SJCRH30 (cell line): ENCODE measurements around the gene CRYGN. TPM values are rescaled to one million over a fixed set of nuclear protein-coding genes. Genes with fewer than 3 reads are reported as not detected.

Source experiments
- DNase-seq, 2 experiments: peaks; one replicate each; pipeline ENCODE4 v3.0.0-alpha.2; 2015 to 2020
- H3K27ac ChIP-seq: fragments of 250-450 bp; sonication (Bioruptor Pico); 2 replicates; pipeline ENCODE4 v1.5.1; 2020; ENCODE audit warnings: mild to moderate bottlenecking, moderate library complexity
- H3K27me3 ChIP-seq: fragments of 250-450 bp; sonication (Bioruptor Pico); 2 replicates; pipeline ENCODE4 v1.5.1; 2020; ENCODE audit warnings: mild to moderate bottlenecking, moderate library complexity
- H3K36me3 ChIP-seq: fragments of 250-450 bp; sonication (Bioruptor Pico); 2 replicates; pipeline ENCODE4 v1.5.1; 2020; ENCODE audit warnings: mild to moderate bottlenecking, moderate library complexity
- H3K4me1 ChIP-seq: fragments of 250-450 bp; sonication (Bioruptor Pico); 2 replicates; pipeline ENCODE4 v1.5.1; 2020; ENCODE audit warnings: mild to moderate bottlenecking, moderate library complexity
- H3K4me3 ChIP-seq: fragments of 250-450 bp; sonication (Bioruptor Pico); 2 replicates; pipeline ENCODE4 v1.5.1; 2020; ENCODE audit warnings: mild to moderate bottlenecking, moderate library complexity
- H3K9me3 ChIP-seq: fragments of 250-450 bp; sonication (Bioruptor Pico); replicated peaks from 2 replicates; pipeline ENCODE4 v1.5.1; 2020; ENCODE audit warnings: mild to moderate bottlenecking, moderate library complexity
- total RNA-seq: library from RNA; depleted of rRNA; stranded (reverse); fragments of >200 nt; shearing (Covaris generic); gene quantifications from 2 replicates; pipeline ENCODE4 v1.2.3, GENCODE V29; 2014; rRNA removed

CRYGN gene, protein sequence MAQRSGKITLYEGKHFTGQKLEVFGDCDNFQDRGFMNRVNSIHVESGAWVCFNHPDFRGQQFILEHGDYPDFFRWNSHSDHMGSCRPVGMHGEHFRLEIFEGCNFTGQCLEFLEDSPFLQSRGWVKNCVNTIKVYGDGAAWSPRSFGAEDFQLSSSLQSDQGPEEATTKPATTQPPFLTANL
- not detected in 2 replicates for total RNA-seq

DNA sequence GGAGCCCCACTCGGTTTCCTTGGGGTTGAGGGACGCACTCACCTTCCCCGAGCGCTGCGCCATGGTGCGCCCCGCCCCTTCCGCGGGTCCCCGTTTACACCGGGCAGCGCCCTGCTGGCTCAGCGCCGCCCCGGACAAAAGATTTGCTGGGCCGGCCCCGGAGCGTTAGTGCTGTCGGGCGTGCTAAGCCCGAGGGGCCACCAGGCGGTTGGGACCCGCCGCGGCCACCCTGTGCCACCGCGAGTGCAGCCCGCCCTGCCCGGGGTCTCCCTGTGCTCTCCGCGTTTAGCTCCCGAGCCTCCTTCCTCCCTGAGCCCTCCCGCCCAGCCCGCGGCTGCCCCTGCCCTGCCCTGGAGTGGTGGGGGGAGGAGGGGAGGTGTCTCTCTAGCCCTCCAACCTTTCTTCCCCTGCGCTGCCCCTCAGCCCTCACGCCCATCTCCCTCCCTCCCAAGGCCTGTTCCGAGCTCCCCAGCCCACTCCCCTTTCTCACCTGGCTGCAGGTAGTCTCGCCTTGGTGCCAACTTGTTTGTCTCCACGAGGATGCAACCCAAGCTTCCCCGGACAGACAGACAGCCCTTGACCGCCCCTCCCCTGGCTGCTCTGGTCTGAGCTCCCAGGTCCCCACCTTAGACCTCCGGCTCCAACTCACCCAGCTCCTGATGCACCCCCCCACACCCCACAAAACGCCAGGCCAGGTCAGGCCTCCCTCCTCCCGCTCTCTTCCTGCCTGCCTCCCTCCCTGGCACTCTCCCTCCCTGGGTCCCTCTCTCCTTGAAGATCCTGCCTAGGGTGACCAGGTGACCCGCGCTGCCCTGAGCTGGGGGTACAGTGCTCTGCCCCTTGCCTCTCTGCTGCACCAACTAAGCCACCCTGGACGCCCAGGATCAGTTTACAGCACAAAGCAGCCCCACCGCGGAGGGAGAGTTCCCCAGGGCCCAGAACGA lies at the start of gene CRYGN:
TSS of gene CRYGN (minus strand) at position 287 of the 944 bp plus-strand sequence. CDS start at position 63, 224 bp downstream.
- no peak for DNase-seq
- H3K36me3 ChIP-seq, result no peaks in the 10 kb centered on the region
- H3K27me3 ChIP-seq, result peaks cover 10% of the 10 kb centered on the region
- H3K27ac ChIP-seq, result no peak within 1 kb of the TSS
- H3K4me1 ChIP-seq, result no peaks in the 10 kb centered on the region
- H3K4me3 ChIP-seq, result no peak within 1 kb of the TSS
- peaks cover 4% of the 10 kb centered on the region for H3K9me3 ChIP-seq

DNA sequence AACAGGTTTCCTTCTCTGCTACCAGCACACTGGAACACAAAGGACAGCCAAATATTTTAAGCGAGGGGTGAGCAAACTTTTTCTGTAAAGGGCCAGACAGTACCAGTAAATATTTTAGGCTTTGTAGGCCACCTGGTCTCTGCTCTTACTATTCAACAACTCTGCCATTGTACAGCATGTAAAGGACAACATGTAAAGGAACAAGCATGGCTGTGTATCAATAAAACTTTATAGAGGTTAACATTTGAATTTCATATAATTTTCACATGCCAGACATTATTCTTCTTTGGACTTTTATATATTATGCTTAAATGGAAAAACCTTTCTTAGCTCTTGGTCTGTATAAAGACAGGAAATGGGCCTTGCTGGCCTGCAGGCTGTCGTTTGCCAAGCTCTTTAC lies 49.6 kb upstream of the CRYGN start:
- Histone ChIP-seq H3K27me3 (no peaks in the 10 kb centered on the region), H3K27ac (no peak overlapping the region), H3K4me3 (no peak overlapping the region), H3K9me3 (no peaks in the 10 kb centered on the region), H3K4me1 (no peaks in the 10 kb centered on the region; the same call in 1 of the 2 replicates), H3K36me3 (peaks cover 49% of the 10 kb centered on the region)
- DNase-seq, result no peak

DNA sequence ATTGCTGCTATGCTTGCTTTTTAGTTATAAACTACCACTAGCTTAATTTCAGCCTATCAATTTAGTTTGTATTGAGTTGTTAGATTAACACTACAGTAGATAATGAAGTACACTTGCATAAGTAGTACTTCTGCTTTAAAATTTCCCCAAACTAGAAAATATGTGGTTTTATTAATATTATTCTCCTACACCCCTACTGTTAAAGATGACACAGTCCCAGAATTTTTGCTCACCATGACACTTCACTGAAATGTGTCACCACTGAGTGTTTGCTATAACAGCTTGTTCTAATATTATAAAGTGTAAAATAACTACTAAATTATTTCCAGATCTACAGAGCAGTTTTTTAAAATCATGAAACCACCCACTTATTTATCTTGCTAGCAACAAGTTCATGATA lies 48.2 kb upstream of the CRYGN start:
- Histone ChIP-seq H3K27ac (no peak overlapping the region), H3K27me3 (no peaks in the 10 kb centered on the region), H3K4me3 (no peak overlapping the region), H3K9me3 (no peaks in the 10 kb centered on the region), H3K4me1 (no peaks in the 10 kb centered on the region; the same call in 1 of the 2 replicates), H3K36me3 (peaks cover 63% of the 10 kb centered on the region)
- DNase-seq, result no peak

DNA sequence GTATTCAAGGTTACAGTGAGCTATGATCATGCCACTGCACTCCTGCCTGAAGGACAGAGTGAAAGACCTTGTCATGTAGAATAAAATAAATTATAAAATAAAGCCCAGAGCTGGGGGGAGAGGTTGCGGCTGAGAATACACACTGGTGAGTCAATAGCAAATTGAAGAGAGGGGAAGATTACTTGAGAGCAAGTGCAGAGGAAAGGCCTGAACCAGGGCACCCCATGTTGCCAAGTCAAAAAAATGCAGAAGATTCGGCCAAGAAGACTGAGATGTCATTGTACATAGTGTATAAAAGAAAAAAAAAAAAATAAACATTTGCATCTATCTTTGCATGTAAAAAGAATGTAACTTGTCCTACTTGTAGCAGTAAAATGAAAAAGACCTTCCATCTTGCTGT lies 47.3 kb upstream of the CRYGN start:
- H3K27me3 ChIP-seq, result no peaks in the 10 kb centered on the region
- H3K4me3 ChIP-seq, result no peak overlapping the region
- H3K9me3 ChIP-seq, result no peaks in the 10 kb centered on the region
- no peaks in the 10 kb centered on the region; the same call in 1 of the 2 replicates for H3K4me1 ChIP-seq
- no peak overlapping the region for H3K27ac ChIP-seq
- H3K36me3 ChIP-seq, result peaks cover 72% of the 10 kb centered on the region
- DNase-seq, result no peak

DNA sequence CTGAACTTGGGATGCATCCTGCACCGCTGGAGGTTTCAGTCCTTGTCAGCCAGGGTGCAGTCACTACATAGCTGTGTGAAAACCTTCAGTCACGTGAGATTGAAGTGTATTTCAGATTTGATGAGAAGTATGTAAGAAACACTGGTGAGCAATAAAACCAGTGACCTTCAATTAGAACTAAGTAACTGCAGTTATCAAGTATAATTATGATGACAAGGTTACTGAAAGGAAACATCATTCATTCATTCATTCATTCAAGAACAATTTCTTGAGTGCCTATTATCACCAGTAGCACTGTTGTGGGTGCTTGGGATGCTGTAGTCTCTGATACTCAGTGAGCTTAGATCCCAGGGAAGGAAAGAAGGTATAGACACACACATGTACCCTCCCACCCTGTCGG lies 46.1 kb upstream of the CRYGN start:
- H3K36me3 ChIP-seq, result peaks cover 78% of the 10 kb centered on the region
- H3K9me3 ChIP-seq, result no peaks in the 10 kb centered on the region
- no peak overlapping the region for H3K27ac ChIP-seq
- no peaks in the 10 kb centered on the region for H3K4me1 ChIP-seq
- no peak overlapping the region for H3K4me3 ChIP-seq
- H3K27me3 ChIP-seq, result no peaks in the 10 kb centered on the region
- DNase-seq, result no peak

DNA sequence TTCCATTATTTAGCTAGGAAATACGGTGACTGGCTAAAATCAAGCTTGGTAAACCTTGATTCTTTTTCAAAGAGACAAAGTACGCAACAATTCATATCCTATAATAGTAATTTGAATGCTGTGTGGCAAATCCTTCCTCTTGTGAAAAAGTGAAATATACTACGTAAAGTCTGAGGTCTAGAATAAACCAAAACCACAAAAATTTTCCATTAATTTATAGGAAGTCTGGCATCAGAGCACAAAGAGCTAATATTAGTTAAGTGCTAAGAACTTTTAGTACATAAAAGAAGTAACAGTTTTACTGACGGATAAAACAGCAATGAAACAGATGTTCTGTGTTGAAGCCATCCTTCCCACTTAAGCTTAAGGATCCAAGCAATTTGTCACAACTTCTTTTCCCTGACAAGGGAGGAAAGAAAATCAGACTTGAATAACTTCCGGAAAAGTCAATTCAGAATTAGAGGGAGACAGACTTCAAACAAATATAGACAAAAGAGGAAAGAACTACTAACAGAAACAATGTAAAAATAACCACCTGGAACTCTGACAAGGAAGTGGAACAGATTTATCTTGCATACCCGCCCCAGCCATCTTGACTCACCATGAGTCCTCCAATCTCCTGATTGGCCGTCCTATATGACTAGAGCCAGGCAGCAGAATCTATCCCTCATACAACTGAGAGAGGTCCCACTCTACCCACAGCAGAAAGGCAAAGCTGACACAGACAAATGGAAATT lies 45.2 kb upstream of the CRYGN start:
- no peak overlapping the region for H3K4me3 ChIP-seq
- H3K27me3 ChIP-seq, result no peaks in the 10 kb centered on the region
- H3K27ac ChIP-seq, result no peak overlapping the region
- H3K36me3 ChIP-seq, result peaks cover 73% of the 10 kb centered on the region
- no peaks in the 10 kb centered on the region for H3K9me3 ChIP-seq
- no peak for DNase-seq
- H3K4me1 ChIP-seq, result no peaks in the 10 kb centered on the region

DNA sequence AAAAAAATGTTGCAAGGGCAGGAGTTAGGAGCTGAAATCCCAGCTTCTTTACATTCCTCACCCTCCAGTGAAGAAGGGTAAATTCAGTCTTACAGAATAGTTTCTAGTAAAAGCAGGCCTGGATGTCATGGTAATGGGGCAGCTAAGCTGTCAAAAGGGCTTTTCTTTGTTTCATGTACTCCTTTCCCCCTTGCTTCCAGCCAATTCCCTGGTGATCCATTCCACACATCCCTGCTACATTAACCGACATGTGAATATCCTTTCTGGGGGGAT lies 43.7 kb upstream of the CRYGN start:
- DNase-seq, result no peak
- Histone ChIP-seq H3K27me3 (no peaks in the 10 kb centered on the region), H3K4me1 (no peaks in the 10 kb centered on the region), H3K36me3 (peaks cover 65% of the 10 kb centered on the region), H3K27ac (no peak overlapping the region), H3K9me3 (no peaks in the 10 kb centered on the region), H3K4me3 (no peak overlapping the region)

DNA sequence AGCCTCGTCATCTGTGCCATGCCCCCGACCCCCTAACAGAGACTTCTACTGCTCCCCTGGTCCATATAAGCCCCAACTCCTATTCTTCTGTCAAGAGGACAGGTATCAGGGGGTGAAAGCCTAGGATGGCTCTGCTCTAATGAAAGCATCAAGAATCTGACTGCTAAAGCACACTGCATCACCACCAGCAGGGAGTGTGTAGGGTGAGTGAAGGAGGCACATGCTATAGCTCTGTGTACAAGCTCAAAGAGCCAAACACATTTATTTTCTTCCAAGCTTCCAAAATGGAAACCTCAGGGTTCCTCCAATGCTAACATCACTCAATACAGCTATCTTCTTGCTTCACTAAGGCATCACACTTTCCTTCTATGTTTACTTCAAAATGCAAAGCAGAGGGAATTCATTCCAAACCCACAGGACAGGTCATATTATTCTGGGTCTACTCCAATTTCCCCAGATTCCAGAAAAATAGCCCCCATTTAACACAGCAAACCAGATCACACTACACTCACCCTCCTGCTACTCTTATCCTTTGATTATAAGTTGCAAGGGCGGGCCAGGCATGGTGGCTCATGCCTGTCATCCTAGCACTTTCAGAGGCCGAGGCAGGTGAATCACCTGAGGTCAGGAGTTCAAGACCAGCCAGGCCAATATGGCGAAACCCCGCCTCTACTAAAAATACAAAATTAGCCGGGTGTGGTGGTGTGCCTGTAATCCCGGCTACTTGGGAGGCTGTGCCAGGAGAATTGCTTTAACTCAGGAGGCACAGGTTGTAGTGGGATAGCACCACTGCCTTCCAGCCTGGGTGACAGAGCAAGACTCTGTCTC lies 43.2 kb upstream of the CRYGN start:
- no peak for DNase-seq
- Histone ChIP-seq H3K4me3 (no peak overlapping the region), H3K27me3 (no peaks in the 10 kb centered on the region), H3K36me3 (peaks cover 64% of the 10 kb centered on the region), H3K4me1 (no peaks in the 10 kb centered on the region), H3K9me3 (no peaks in the 10 kb centered on the region), H3K27ac (no peak overlapping the region)

DNA sequence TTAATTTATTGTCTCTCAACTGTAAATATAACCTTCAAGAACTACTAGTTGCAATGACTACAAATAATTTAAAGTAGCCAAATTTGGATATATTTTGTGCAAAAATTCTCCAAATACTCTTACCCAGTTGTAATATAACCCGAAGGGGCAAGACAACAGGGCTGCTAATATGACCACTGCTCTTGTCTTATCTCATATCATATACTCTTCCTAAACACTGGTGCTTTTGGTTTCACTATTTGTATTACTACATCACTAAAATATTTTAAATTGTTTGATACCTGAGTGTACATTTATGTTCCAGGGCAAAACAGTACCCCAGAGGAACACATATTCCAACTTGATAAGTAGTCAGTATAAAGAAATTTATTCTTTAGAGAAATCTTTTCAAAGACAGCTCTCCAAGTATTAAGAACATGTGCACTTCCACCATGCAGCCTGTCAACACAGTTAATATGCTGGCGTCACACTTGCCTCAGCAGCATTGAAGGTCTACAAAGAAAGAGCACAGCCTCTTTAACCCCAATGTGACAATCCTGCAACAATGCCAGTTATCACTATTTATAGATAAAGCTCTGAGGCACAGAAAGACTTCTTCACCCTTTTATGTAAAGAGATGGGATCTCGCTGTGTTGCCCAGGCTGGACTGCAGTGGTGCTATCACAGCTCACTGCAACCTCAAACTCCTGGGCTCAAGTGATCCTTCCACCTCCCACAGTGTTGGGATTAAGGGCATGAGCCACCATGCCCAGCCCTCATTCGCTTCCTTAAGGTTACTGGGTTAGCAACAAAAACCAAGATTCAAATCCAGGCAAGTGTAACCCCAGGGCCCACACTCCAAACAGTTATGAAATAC lies 41.9 kb upstream of the CRYGN start:
- Histone ChIP-seq H3K4me3 (no peak overlapping the region), H3K9me3 (no peaks in the 10 kb centered on the region), H3K4me1 (no peaks in the 10 kb centered on the region), H3K36me3 (peaks cover 69% of the 10 kb centered on the region), H3K27me3 (no peaks in the 10 kb centered on the region), H3K27ac (no peak overlapping the region)
- no peak for DNase-seq

DNA sequence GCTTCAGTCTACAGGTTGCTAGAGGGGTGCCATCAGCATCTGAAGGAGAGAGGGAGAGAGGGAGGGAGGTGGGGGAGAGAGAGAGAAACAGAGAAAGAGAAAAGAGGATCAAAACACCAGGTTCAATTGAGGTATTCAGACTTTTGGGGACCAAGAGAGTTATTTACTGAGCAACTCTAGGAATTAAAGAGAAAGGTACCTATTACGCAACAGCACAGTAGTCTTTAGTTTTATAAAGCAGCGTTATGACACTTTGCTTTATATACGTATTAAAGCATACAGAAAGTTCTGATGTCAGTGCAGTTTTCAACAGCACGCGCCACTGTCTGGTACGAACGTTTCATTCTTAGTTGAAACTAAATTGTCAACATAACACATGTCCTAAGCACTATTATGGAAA lies 37.9 kb upstream of the CRYGN start:
- Histone ChIP-seq H3K36me3 (peaks cover 50% of the 10 kb centered on the region), H3K4me1 (no peaks in the 10 kb centered on the region)

DNA sequence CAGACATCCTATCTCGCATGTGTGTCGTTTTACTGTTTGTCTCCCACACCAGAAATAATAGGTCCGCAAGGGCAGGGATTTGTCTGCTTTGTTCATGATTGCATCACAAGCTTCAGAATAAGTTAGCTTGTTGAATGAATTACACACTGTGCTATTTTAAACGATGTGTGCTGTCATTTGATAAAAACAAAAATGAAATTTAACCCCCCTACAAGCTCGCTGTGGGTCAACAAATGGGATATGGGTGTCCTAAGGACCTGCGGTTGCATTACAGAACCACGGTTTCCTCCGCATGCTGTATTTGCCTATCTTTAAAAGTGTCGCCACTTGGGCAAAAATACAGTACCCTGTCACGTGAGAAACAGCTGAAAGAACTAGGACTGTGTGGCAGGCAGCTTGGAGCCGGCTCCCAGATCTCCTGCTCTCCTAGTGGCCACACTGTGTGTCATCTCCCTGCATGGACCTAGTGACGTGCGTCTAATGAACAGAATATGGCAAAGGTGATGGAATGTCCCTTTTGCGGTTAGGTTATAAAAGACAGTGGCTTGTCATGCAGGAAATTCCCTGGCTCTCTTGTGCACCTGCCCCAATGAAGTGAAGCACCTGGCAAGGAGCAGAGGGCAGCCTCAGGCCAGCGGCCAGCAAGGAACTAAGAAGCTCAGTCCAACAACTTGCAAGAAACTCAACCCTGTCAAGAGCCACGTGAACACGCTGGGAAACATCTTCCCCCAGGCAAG lies 32.9 kb upstream of the CRYGN start:
- DNase-seq, result no peak

More for the DNA sequence above, 37.9 kb upstream of the CRYGN start:
- H3K27ac ChIP-seq, result no peak overlapping the region
- H3K9me3 ChIP-seq, result no peaks in the 10 kb centered on the region
- DNase-seq, result no peak
- H3K27me3 ChIP-seq, result no peaks in the 10 kb centered on the region
- no peak overlapping the region for H3K4me3 ChIP-seq

DNA sequence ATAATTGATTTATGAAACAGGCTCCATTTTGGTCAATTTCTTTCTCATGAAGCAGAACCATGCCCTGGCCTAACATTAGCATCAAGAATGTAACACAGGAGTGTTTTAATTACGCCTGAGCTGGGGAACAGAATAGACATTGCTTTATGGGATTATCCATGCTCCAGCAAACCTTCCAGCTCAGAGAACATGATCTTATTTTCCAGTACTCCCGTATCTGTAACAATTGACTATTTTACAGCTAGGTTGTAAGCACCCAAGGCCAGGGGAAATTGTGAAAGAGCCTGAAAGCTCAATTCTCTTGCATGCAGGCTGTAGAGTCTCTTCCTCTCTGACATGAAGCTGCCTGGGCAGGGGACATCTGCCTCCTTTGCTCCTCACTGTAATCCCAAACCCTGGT lies 30.8 kb upstream of the CRYGN start:
- Histone ChIP-seq H3K36me3 (peaks cover 61% of the 10 kb centered on the region), H3K27ac (no peak overlapping the region), H3K9me3 (no peaks in the 10 kb centered on the region), H3K27me3 (no peaks in the 10 kb centered on the region), H3K4me3 (no peak overlapping the region), H3K4me1 (no peaks in the 10 kb centered on the region)
- no peak for DNase-seq

More for the DNA sequence above, 32.9 kb upstream of the CRYGN start:
- Histone ChIP-seq H3K36me3 (peaks cover 68% of the 10 kb centered on the region), H3K4me3 (no peak overlapping the region), H3K4me1 (no peaks in the 10 kb centered on the region), H3K27ac (no peak overlapping the region), H3K27me3 (no peaks in the 10 kb centered on the region), H3K9me3 (no peaks in the 10 kb centered on the region)

DNA sequence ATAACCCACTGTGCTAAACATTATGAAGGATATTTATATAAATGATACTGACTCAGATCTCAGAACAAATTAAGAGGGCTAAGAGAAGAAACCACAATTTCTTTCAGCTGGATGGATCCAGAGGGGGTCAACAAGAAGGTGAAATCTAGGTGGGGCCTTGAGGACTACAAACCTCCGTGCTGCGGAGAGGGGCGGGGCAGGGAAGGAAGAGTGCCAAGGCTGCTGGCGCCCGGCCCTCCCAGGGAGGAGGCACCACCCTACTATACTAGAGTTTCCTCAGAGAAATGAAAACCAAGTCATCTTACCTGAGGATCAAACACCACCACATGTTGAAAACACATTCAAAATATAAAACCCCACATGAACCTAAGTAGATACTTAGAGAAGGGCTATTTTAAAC lies 29.3 kb upstream of the CRYGN start:
- H3K4me3 ChIP-seq, result no peak overlapping the region
- no peaks in the 10 kb centered on the region for H3K9me3 ChIP-seq
- no peaks in the 10 kb centered on the region for H3K27me3 ChIP-seq
- H3K36me3 ChIP-seq, result peaks cover 66% of the 10 kb centered on the region
- H3K27ac ChIP-seq, result no peak overlapping the region
- DNase-seq, result no peak
- H3K4me1 ChIP-seq, result no peaks in the 10 kb centered on the region
